ENCODE data around the gene RNU2-63P. TPM values are rescaled to one million over a fixed set of nuclear protein-coding genes. Genes with fewer than 3 reads are reported as not detected.

RNU2-63P gene
- total and polyA plus RNA-seq, 2 of the 8 experiments (the other 6 are each of a cell fraction or from before 2014, with no cell fraction given): 6.6 TPM; not detected in 1

GRCh38 chr2:88016960-88017779 lies 823 bp upstream of the RNU2-63P start:
- ChIA-PET CTCF (ENCODE audit: partially characterized antibody) (interaction anchor here (1.2 kb wide), 1 partner anchor 174 kb away, joined by 3 read pairs; no protein-coding TSS in a partner anchor), POLR2A (ENCODE audit: partially characterized antibody) (interaction anchor here (0.6 to 5.3 kb wide), 30 partner anchors 9 to 1320 kb away, joined by 3 to 60 read pairs (median 5); partner anchors contain the start of gene THNSL2)
- Histone ChIP-seq H3K79me2 (ENCODE audit: control insufficient read depth in 1 of 2, insufficient read depth in 2 of 2, low read length in 2 of 2) (no peaks in the 10 kb centered on the region), H4K91ac (replicated peaks; ENCODE audit: insufficient read length, low read length) (peak overlapping the region; percentile 77), H3K23ac (ENCODE audit: insufficient read length) (no peak overlapping the region), H4K5ac (ENCODE audit: insufficient read length, low read depth, low read length) (peak overlapping the region; percentile 74), H3K27me3 (replicated peaks in 1 of 4; ENCODE audit: control insufficient read depth in 3 of 4, extremely low read depth in 1 of 4, insufficient read depth in 3 of 4, low read length in 3 of 4) (no peaks in the 10 kb centered on the region), H3K4me3 (ENCODE audit: extremely low read depth in 1 of 4, insufficient read depth in 2 of 4, low read depth in 3 of 4, low read length in 4 of 4) (peak overlapping the region; percentile 65 to 81 (median 72)), H4K20me1 (replicated peaks in 1 of 2; ENCODE audit: control insufficient read depth in 1 of 2, insufficient read depth in 2 of 2, low read length in 2 of 2) (no peaks in the 10 kb centered on the region), H3K56ac (replicated peaks; ENCODE audit: insufficient read length, low read depth, low read length) (peak overlapping the region; percentile 43), H2BK120ac (replicated peaks; ENCODE audit: low read depth, low read length) (no peak overlapping the region), H3K4ac (replicated peaks; ENCODE audit: insufficient read length, low read depth, low read length) (no peak overlapping the region), H2BK15ac (ENCODE audit: low read length) (0 out of 2 replicates have a peak overlapping the region, but pooled peaks have one; percentile 88), H2AK5ac (ENCODE audit: low read depth, low read length) (no peak overlapping the region), H2BK5ac (ENCODE audit: low read depth, low read length) (peak overlapping the region; percentile 100), H3K9me3 (ENCODE audit: insufficient read depth in 2 of 2, low read depth in 1 of 2, low read length in 1 of 2) (no peaks in the 10 kb centered on the region), H3K79me1 (ENCODE audit: low read depth, low read length) (no peaks in the 10 kb centered on the region), H2BK20ac (ENCODE audit: low read length) (peak overlapping the region; percentile 98; the same call in 1 of the 2 replicates), H3K23me2 (ENCODE audit: low read depth, low read length) (peaks cover 3% of the 10 kb centered on the region; the same call in 1 of the 2 replicates), H2BK12ac (ENCODE audit: low read depth, low read length) (peak overlapping the region; percentile 85), H3K4me2 (ENCODE audit: insufficient read depth in 1 of 2, low read depth in 2 of 2, low read length in 2 of 2) (peak overlapping the region; percentile 84 to 85), H4K8ac (ENCODE audit: extremely low read depth, insufficient read depth, low read length) (peak overlapping the region; percentile 76; the same call in 1 of the 2 replicates), H3K18ac (ENCODE audit: extremely low read depth, low read length) (peak overlapping the region; percentile 96), H3K36me3 (ENCODE audit: control insufficient read depth in 2 of 4, insufficient read depth in 4 of 4, low read length in 3 of 4) (no peaks in the 10 kb centered on the region), H3K9ac (replicated peaks in 1 of 4; ENCODE audit: extremely low read depth in 1 of 4, low read depth in 3 of 4, low read length in 3 of 4) (peak overlapping the region; percentile 92 to 98 (median 96)), H2AFZ (ENCODE audit: low read length) (peak overlapping the region; percentile 86; the same call in 1 of the 2 replicates), H3K14ac (ENCODE audit: insufficient read length) (no peak overlapping the region), H3K4me1 (replicated peaks in 1 of 4; ENCODE audit: control insufficient read depth in 3 of 4, insufficient read depth in 4 of 4, low read length in 3 of 4) (peaks cover 9 to 18% (median 13%) of the 10 kb centered on the region in 4 experiments), H3K27ac (ENCODE audit: low read depth, low read length) (peak overlapping the region; percentile 97)
- WGBS, 2 experiments (ENCODE audit: extremely low coverage in 1 of 2, insufficient coverage in 1 of 2, insufficient read length in 1 of 2, insufficient replicate concordance in 2 of 2, low coverage in 1 of 2, low lambda C conversion rate in 2 of 2, missing lambda C conversion rate in 1 of 2): 26% methylated on average over 37 of the region's 46 CpGs; no CpG with 5 or more reads in 1 of the 2 experiments
- FAIRE-seq: no peak
- no peak for DNase-seq (ENCODE audit: low read depth in 1 of 2, low spot score in 2 of 2)
- TF ChIP-seq CBX5 (IDR thresholded peaks at IDR 0.05; ENCODE audit: low read depth, low read length) (no peak), SRF (IDR thresholded peaks at IDR 0.05; ENCODE audit: low read depth, low read length) (no peak), PHF8 (conservative IDR thresholded peaks at IDR 0.05; ENCODE audit: low read depth, low read length) (peak; percentile 30; the same call in 1 of the 2 replicates), TAF1 (IDR thresholded peaks at IDR 0.05; ENCODE audit: low read depth, low read length) (peak; percentile 42), TEAD4 (IDR thresholded peaks at IDR 0.05; ENCODE audit: low read depth, low read length) (no peak), BRCA1 (IDR thresholded peaks at IDR 0.05; ENCODE audit: low read depth, low read length) (no peak), GTF2F1 (IDR thresholded peaks at IDR 0.05; ENCODE audit: borderline replicate concordance, low read depth, low read length) (no peak)
- TF ChIP-seq, protein P1, sequence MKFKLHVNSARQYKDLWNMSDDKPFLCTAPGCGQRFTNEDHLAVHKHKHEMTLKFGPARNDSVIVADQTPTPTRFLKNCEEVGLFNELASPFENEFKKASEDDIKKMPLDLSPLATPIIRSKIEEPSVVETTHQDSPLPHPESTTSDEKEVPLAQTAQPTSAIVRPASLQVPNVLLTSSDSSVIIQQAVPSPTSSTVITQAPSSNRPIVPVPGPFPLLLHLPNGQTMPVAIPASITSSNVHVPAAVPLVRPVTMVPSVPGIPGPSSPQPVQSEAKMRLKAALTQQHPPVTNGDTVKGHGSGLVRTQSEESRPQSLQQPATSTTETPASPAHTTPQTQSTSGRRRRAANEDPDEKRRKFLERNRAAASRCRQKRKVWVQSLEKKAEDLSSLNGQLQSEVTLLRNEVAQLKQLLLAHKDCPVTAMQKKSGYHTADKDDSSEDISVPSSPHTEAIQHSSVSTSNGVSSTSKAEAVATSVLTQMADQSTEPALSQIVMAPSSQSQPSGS (IDR thresholded peaks at IDR 0.05; ENCODE audit: low read length): no peak
- TF ChIP-seq, protein P2, sequence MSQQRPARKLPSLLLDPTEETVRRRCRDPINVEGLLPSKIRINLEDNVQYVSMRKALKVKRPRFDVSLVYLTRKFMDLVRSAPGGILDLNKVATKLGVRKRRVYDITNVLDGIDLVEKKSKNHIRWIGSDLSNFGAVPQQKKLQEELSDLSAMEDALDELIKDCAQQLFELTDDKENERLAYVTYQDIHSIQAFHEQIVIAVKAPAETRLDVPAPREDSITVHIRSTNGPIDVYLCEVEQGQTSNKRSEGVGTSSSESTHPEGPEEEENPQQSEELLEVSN (IDR thresholded peaks at IDR 0.05): 0 out of 2 replicates have a peak, but pooled peaks have one; percentile 14

Data from H1 (cell line).